GM23248 (cell line): ENCODE data around the gene HRH4. TPM values are rescaled to one million over a fixed set of nuclear protein-coding genes. Genes with fewer than 3 reads are reported as not detected.

Source experiments
- DNase-seq: peaks from one replicate; pipeline ENCODE4 v3.0.0-alpha.2; 2015
- H2AFZ ChIP-seq: fragments of 200-600 bp; sonication (generic); 2 replicates; pipeline ENCODE4 v1.6.1; 2016; ENCODE audit warnings: antibody characterized with exemption
- H3F3A ChIP-seq: fragments of 200-600 bp; sonication (generic); 2 replicates; pipeline ENCODE4 v1.6.1; 2016; ENCODE audit warnings: mild to moderate bottlenecking, antibody characterized with exemption, mixed run types; ENCODE audit not compliant: insufficient read depth
- H3K27ac ChIP-seq: fragments of 200-600 bp; sonication (generic); 2 replicates; pipeline ENCODE4 v1.5.1; 2016; ENCODE audit warnings: mild to moderate bottlenecking
- H3K27me3 ChIP-seq: fragments of 200-600 bp; sonication (generic); replicated peaks from 2 replicates; pipeline ENCODE4 v1.6.1; 2016; ENCODE audit warnings: mild to moderate bottlenecking; ENCODE audit not compliant: insufficient read depth
- H3K36me3 ChIP-seq: fragments of 200-600 bp; sonication (generic); 2 replicates; pipeline ENCODE4 v1.6.1; 2016; ENCODE audit warnings: low read depth, mild to moderate bottlenecking
- H3K4me1 ChIP-seq: fragments of 200-600 bp; sonication (generic); 2 replicates; pipeline ENCODE4 v1.6.1; 2016; ENCODE audit warnings: mild to moderate bottlenecking; ENCODE audit not compliant: insufficient read depth
- H3K4me2 ChIP-seq: fragments of 200-600 bp; sonication (generic); one replicate; pipeline ENCODE4 v1.6.1; 2016; ENCODE audit warnings: mild to moderate bottlenecking; ENCODE audit not compliant: unreplicated experiment
- H3K4me3 ChIP-seq: fragments of 200-600 bp; sonication (generic); 2 replicates; pipeline ENCODE4 v1.5.1; 2016; ENCODE audit warnings: mild to moderate bottlenecking
- H3K79me2 ChIP-seq: fragments of 200-600 bp; sonication (generic); 2 replicates; pipeline ENCODE4 v1.6.1; 2016; ENCODE audit warnings: mild to moderate bottlenecking; ENCODE audit not compliant: insufficient read depth
- H3K9ac ChIP-seq: fragments of 200-600 bp; sonication (generic); 2 replicates; pipeline ENCODE4 v1.6.1; 2016; ENCODE audit warnings: mild to moderate bottlenecking
- H3K9me2 ChIP-seq: fragments of 200-600 bp; sonication (generic); 2 replicates; pipeline ENCODE4 v1.6.1; 2016; ENCODE audit warnings: mixed run types, mild to moderate bottlenecking, moderate library complexity; ENCODE audit not compliant: insufficient read depth
- H3K9me3 ChIP-seq: fragments of 200-600 bp; sonication (generic); one replicate; pipeline ENCODE4 v1.6.1; 2017; ENCODE audit warnings: low read depth
- H4K20me1 ChIP-seq: fragments of 200-600 bp; sonication (generic); 2 replicates; pipeline ENCODE4 v1.6.0; 2016; ENCODE audit not compliant: insufficient read depth
- EZH2 ChIP-seq: fragments of 200-600 bp; sonication (generic); IDR thresholded peaks from 2 replicates; pipeline ENCODE4 v1.6.1; 2018; ENCODE audit warnings: antibody characterized with exemption, mild to moderate bottlenecking; ENCODE audit not compliant: insufficient read depth, poor library complexity, severe bottlenecking
- EZH2phosphoT487 ChIP-seq: fragments of 200-600 bp; sonication (generic); IDR thresholded peaks from 2 replicates; pipeline ENCODE4 v1.6.1; 2018; ENCODE audit warnings: antibody characterized with exemption, moderate library complexity, mild to moderate bottlenecking, low read depth; ENCODE audit not compliant: insufficient read depth
- WGBS, 2 experiments: methylation state at CpG; one replicate each; pipeline ENCODE4 v1.1.6; 2015 to 2017; ENCODE audit warnings: low lambda C conversion rate in 2 of 2, low coverage in 1 of 2; ENCODE audit errors: missing lambda C conversion rate in 2 of 2; 5-methylcytosine and 5-hydroxymethylcytosine counted together
- in situ Hi-C: fragments of 300-500 bp; cut with MboI; formaldehyde crosslinking; loops from 2 replicates; pipeline ENCODE4 v1.15.0; 2020
- polyA plus RNA-seq: library from polyadenylated mRNA; unstranded; fragments of >200 nt; fragmentation: Nextera tagmentation; extraction: Ambion mirVana; gene quantifications from 2 replicates; pipeline ENCODE4 v1.2.1, GENCODE V29; 2016
- total RNA-seq: library from RNA; depleted of rRNA; stranded (reverse); fragments of >200 nt; shearing (Covaris generic); gene quantifications from 2 replicates; pipeline ENCODE4 v1.2.3, GENCODE V29; 2014; rRNA removed

Gene HRH4
- total RNA-seq (not detected in 2 replicates), polyA plus RNA-seq (not detected in 2 replicates)

- in situ Hi-C loops, result no loop called here
- H3K9me3 ChIP-seq, result no peaks in the 10 kb centered on the region
- H3K36me3 ChIP-seq, result no peaks in the 10 kb centered on the region
- no peaks in the 10 kb centered on the region for H3K79me2 ChIP-seq
- H4K20me1 ChIP-seq, result no peaks in the 10 kb centered on the region
- TF ChIP-seq EZH2 (no peak), EZH2phosphoT487 (no peak)
- no peaks in the 10 kb centered on the region for H3K4me1 ChIP-seq
- H3K27ac ChIP-seq, result no peak within 1 kb of the TSS
- no peak within 1 kb of the TSS for H3K4me3 ChIP-seq
- no peak within 1 kb of the TSS for H3K4me2 ChIP-seq
- H2AFZ ChIP-seq, result no peak within 1 kb of the TSS
- H3K9ac ChIP-seq, result no peak within 1 kb of the TSS
- WGBS, 2 experiments, result 59 to 62% methylated on average over 1 of the region's 1 CpG
- no peaks in the 10 kb centered on the region for H3K9me2 ChIP-seq
- DNase-seq, result no peak
- no peaks in the 10 kb centered on the region for H3K27me3 ChIP-seq
- H3F3A ChIP-seq, result no peaks in the 10 kb centered on the region
These were observed at the start of gene HRH4 for GRCh38 chr18:24460388-24460787. TSS of gene HRH4 (plus strand) at chr18:24460637. CDS start at chr18:24460729, 92 bp downstream.

- H3F3A ChIP-seq, result no peaks in the 10 kb centered on the region
- H3K9me2 ChIP-seq, result no peaks in the 10 kb centered on the region
- no peak overlapping the region for H3K9ac ChIP-seq
- 13 to 47% methylated on average over 2 of the region's 2 CpGs for WGBS, 2 experiments
- H3K4me1 ChIP-seq, result no peaks in the 10 kb centered on the region
- no peak overlapping the region; the same call in 1 of the 2 replicates for H2AFZ ChIP-seq
- no peak overlapping the region for H3K4me3 ChIP-seq
- in situ Hi-C loops, result no loop called here
- no peak overlapping the region for H3K4me2 ChIP-seq
- no peaks in the 10 kb centered on the region for H4K20me1 ChIP-seq
- no peaks in the 10 kb centered on the region for H3K79me2 ChIP-seq
- H3K36me3 ChIP-seq, result no peaks in the 10 kb centered on the region
- no peak overlapping the region for H3K27ac ChIP-seq
- H3K9me3 ChIP-seq, result no peaks in the 10 kb centered on the region
- 0 out of 2 replicates have a peak, but pooled peaks cover 6% of the 10 kb centered on the region for H3K27me3 ChIP-seq
- TF ChIP-seq EZH2, result no peak
- peak; percentile 38 for DNase-seq
These were observed 47.3 kb upstream of the HRH4 start for GRCh38 chr18:24413148-24413547.

GRCh38 chr18:24414349-24415003 is 46.0 kb upstream of the HRH4 start:
- H3K9me3 ChIP-seq, result no peaks in the 10 kb centered on the region
- H2AFZ ChIP-seq, result no peak overlapping the region
- 0 out of 2 replicates have a peak, but pooled peaks cover 6% of the 10 kb centered on the region for H3K27me3 ChIP-seq
- TF ChIP-seq EZH2 (no peak), EZH2phosphoT487 (no peak)
- H3K9me2 ChIP-seq, result no peaks in the 10 kb centered on the region
- no peak overlapping the region for H3K4me3 ChIP-seq
- H4K20me1 ChIP-seq, result no peaks in the 10 kb centered on the region
- DNase-seq, result no peak
- no peak overlapping the region for H3K27ac ChIP-seq
- no peaks in the 10 kb centered on the region for H3F3A ChIP-seq
- in situ Hi-C loops, result no loop called here
- H3K79me2 ChIP-seq, result no peaks in the 10 kb centered on the region
- no peak overlapping the region for H3K9ac ChIP-seq
- no peaks in the 10 kb centered on the region for H3K4me1 ChIP-seq
- H3K36me3 ChIP-seq, result no peaks in the 10 kb centered on the region
- no peak overlapping the region for H3K4me2 ChIP-seq
- 62 to 66% methylated on average over 3 of the region's 3 CpGs for WGBS, 2 experiments

- Histone ChIP-seq H3K27me3 (no peaks in the 10 kb centered on the region), H3K79me2 (no peaks in the 10 kb centered on the region), H3K36me3 (no peaks in the 10 kb centered on the region), H3F3A (no peaks in the 10 kb centered on the region), H4K20me1 (no peaks in the 10 kb centered on the region), H3K4me3 (no peak overlapping the region), H2AFZ (no peak overlapping the region), H3K9me2 (no peaks in the 10 kb centered on the region), H3K4me1 (no peaks in the 10 kb centered on the region), H3K4me2 (no peak overlapping the region), H3K27ac (no peak overlapping the region), H3K9ac (no peak overlapping the region), H3K9me3 (no peaks in the 10 kb centered on the region)
- DNase-seq, result no peak
- TF ChIP-seq EZH2 (no peak), EZH2phosphoT487 (no peak)
- 9 to 14% methylated on average over 3 of the region's 3 CpGs for WGBS, 2 experiments
- in situ Hi-C loops, result no loop called here
These were observed 43.0 kb upstream of the HRH4 start for GRCh38 chr18:24417480-24417879.

- Histone ChIP-seq H3K79me2 (no peaks in the 10 kb centered on the region), H3K27ac (no peak overlapping the region), H3K9me2 (peaks cover 1% of the 10 kb centered on the region; the same call in 1 of the 2 replicates), H3K9ac (no peak overlapping the region), H3F3A (no peaks in the 10 kb centered on the region), H4K20me1 (no peaks in the 10 kb centered on the region), H3K9me3 (no peaks in the 10 kb centered on the region), H3K4me2 (no peak overlapping the region), H2AFZ (no peak overlapping the region), H3K4me1 (no peaks in the 10 kb centered on the region), H3K36me3 (no peaks in the 10 kb centered on the region), H3K27me3 (no peaks in the 10 kb centered on the region), H3K4me3 (no peak overlapping the region)
- TF ChIP-seq EZH2 (no peak), EZH2phosphoT487 (no peak)
- no peak for DNase-seq
- 62 to 78% methylated on average over 4 of the region's 4 CpGs for WGBS, 2 experiments
- in situ Hi-C loops, result no loop called here
These were observed 39.9 kb upstream of the HRH4 start for GRCh38 chr18:24420551-24420950.
